ENCODE results near the gene SHISA9.

DNA sequence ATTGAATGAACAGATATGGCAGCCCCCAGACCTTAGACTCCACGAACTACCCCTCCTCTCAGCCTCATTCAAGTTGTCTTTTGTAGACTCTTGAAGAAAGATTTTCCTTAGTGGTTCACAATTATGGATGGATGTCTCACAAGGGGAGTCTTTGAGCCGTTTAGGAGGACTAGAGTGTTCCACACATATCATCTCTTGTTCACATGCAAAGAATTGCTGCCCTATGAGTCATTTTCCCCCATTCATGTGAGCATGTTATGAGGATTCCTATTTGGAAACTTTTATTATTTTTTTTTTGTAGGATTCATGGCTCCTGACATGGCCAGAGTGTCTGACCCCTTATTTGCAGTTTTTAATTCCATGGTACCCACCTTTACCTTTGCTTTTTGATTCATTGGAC is 237.1 kb downstream of the SHISA9 start:
- no peak for TF ChIP-seq POLR2A (IDR thresholded peaks at IDR 0.05)
- TF ChIP-seq, protein P1, sequence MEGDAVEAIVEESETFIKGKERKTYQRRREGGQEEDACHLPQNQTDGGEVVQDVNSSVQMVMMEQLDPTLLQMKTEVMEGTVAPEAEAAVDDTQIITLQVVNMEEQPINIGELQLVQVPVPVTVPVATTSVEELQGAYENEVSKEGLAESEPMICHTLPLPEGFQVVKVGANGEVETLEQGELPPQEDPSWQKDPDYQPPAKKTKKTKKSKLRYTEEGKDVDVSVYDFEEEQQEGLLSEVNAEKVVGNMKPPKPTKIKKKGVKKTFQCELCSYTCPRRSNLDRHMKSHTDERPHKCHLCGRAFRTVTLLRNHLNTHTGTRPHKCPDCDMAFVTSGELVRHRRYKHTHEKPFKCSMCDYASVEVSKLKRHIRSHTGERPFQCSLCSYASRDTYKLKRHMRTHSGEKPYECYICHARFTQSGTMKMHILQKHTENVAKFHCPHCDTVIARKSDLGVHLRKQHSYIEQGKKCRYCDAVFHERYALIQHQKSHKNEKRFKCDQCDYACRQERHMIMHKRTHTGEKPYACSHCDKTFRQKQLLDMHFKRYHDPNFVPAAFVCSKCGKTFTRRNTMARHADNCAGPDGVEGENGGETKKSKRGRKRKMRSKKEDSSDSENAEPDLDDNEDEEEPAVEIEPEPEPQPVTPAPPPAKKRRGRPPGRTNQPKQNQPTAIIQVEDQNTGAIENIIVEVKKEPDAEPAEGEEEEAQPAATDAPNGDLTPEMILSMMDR (IDR thresholded peaks at IDR 0.05), result no peak
